Measurements from ENCODE around the gene AGTPBP1. TPM values are rescaled to one million over a fixed set of nuclear protein-coding genes. Genes with fewer than 3 reads are reported as not detected.

The AGTPBP1 gene
- total RNA-seq, 4 donors from 2014 or later, result 16.9 to 35.2 (median 20.5) TPM

GRCh38 chr9:85610074-85610860 is 131.5 kb downstream of the AGTPBP1 start:
- WGBS, 2 donors, result 33 to 49% methylated on average over 4 of the region's 4 CpGs
- H3K36me3 ChIP-seq, result no peaks in the 10 kb centered on the region
- DNase-seq (ENCODE audit: low spot score in 2 of 2), result peak in 1 of 2 donors; percentile 66
- peaks cover 0 to 15% (median 0%) of the 10 kb centered on the region in 4 donors for H3K4me1 ChIP-seq
- peak overlapping the region in 1 of 4 donors; percentile 36 for H3K4me3 ChIP-seq
- no peaks in the 10 kb centered on the region for H3K9me3 ChIP-seq
- peak; percentile 64 to 85 (median 75) for TF ChIP-seq CTCF (IDR thresholded peaks at IDR 0.05)
- no peak for TF ChIP-seq EP300 (IDR thresholded peaks at IDR 0.05)
- no peaks in the 10 kb centered on the region for H3K27me3 ChIP-seq
- peak overlapping the region in 3 of 4 donors; percentile 63 to 73 (median 72) for H3K27ac ChIP-seq

GRCh38 chr9:85605905-85606304 is 135.8 kb downstream of the AGTPBP1 start:
- peaks cover 0 to 8% (median 0%) of the 10 kb centered on the region in 4 donors for H3K9me3 ChIP-seq
- TF ChIP-seq POLR2A (IDR thresholded peaks at IDR 0.05) (no peak), CTCF (IDR thresholded peaks at IDR 0.05) (no peak)
- peaks cover 0 to 15% (median 0%) of the 10 kb centered on the region in 4 donors for H3K4me1 ChIP-seq
- peaks cover 0 to 21% (median 0%) of the 10 kb centered on the region in 3 donors for H3K36me3 ChIP-seq
- H3K27ac ChIP-seq, result no peak overlapping the region
- 93 to 94% methylated on average over 1 of the region's 1 CpG for WGBS, 2 donors
- H3K27me3 ChIP-seq, result no peaks in the 10 kb centered on the region
- H3K4me3 ChIP-seq, result no peak overlapping the region
- no peak for DNase-seq (ENCODE audit: low spot score in 2 of 2)

- H3K36me3 ChIP-seq, result peaks cover 0 to 21% (median 0%) of the 10 kb centered on the region in 3 donors
- no peak overlapping the region for H3K27ac ChIP-seq
- H3K9me3 ChIP-seq, result peaks cover 0 to 8% (median 0%) of the 10 kb centered on the region in 4 donors
- H3K4me3 ChIP-seq, result no peak overlapping the region
- no peak for DNase-seq (ENCODE audit: low spot score in 2 of 2)
- 85 to 95% methylated on average over 3 of the region's 3 CpGs for WGBS, 2 donors
- TF ChIP-seq EP300 (IDR thresholded peaks at IDR 0.05), result no peak
- TF ChIP-seq POLR2A (IDR thresholded peaks at IDR 0.05), result no peak
- TF ChIP-seq CTCF (IDR thresholded peaks at IDR 0.05), result no peak
- H3K4me1 ChIP-seq, result no peaks in the 10 kb centered on the region
- H3K27me3 ChIP-seq, result no peaks in the 10 kb centered on the region
Measured at GRCh38 chr9:85603936-85604335, 137.8 kb downstream of the AGTPBP1 start.

- no peak for TF ChIP-seq EP300 (IDR thresholded peaks at IDR 0.05)
- no peak for TF ChIP-seq CTCF (IDR thresholded peaks at IDR 0.05)
- TF ChIP-seq POLR2A (IDR thresholded peaks at IDR 0.05), result no peak
- H3K4me1 ChIP-seq, result no peaks in the 10 kb centered on the region
- H3K27ac ChIP-seq, result no peak overlapping the region
- H3K27me3 ChIP-seq, result no peaks in the 10 kb centered on the region
- H3K36me3 ChIP-seq, result peaks cover 0 to 21% (median 0%) of the 10 kb centered on the region in 3 donors
- DNase-seq (ENCODE audit: low spot score in 2 of 2), result no peak
- H3K9me3 ChIP-seq, result peaks cover 0 to 8% (median 0%) of the 10 kb centered on the region in 4 donors
- H3K4me3 ChIP-seq, result no peak overlapping the region
- 96% methylated on average over 6 of the region's 6 CpGs for WGBS, 2 donors
Measured at GRCh38 chr9:85602742-85603141, 139.0 kb downstream of the AGTPBP1 start.

GRCh38 chr9:85600675-85601263 is 141.0 kb downstream of the AGTPBP1 start:
- Histone ChIP-seq H3K27ac (no peak overlapping the region), H3K4me3 (no peak overlapping the region), H3K36me3 (peaks cover 0 to 24% (median 0%) of the 10 kb centered on the region in 3 donors), H3K9me3 (peaks cover 0 to 8% (median 0%) of the 10 kb centered on the region in 4 donors), H3K4me1 (no peaks in the 10 kb centered on the region), H3K27me3 (no peaks in the 10 kb centered on the region)
- WGBS, 2 donors, result 84 to 86% methylated on average over 5 to 8 of the region's 8 CpGs
- DNase-seq (ENCODE audit: low spot score in 2 of 2), result no peak
- TF ChIP-seq CTCF (IDR thresholded peaks at IDR 0.05) (no peak), EP300 (IDR thresholded peaks at IDR 0.05) (no peak), POLR2A (IDR thresholded peaks at IDR 0.05) (no peak)
